Measurements from ENCODE around the gene TSPEAR. TPM values are rescaled to one million over a fixed set of nuclear protein-coding genes. Genes with fewer than 3 reads are reported as not detected.

TSPEAR gene
- total RNA-seq, 2 experiments from 2014 or later: not detected

GRCh38 chr21:44758781-44759627 is 47.6 kb upstream of the TSPEAR start:
- H3K4me3 Mint-ChIP-seq: no peak overlapping the region
- Histone ChIP-seq H3K4me3 (ENCODE audit: low read length) (no peak overlapping the region), H3K9me3 (ENCODE audit: control insufficient read depth in 1 of 2, insufficient read depth in 1 of 2, low read length in 2 of 2) (peaks cover 0 to 12% of the 10 kb centered on the region in 2 experiments), H3K27ac (ENCODE audit: low read depth in 1 of 2, low read length in 2 of 2) (no peak overlapping the region), H3K36me3 (ENCODE audit: insufficient read depth, low read length) (no peaks in the 10 kb centered on the region), H3K4me1 (ENCODE audit: insufficient read depth, low read length) (peaks cover 3% of the 10 kb centered on the region), H3K27me3 (ENCODE audit: control insufficient read depth in 1 of 2, insufficient read depth in 2 of 2, low read length in 2 of 2) (no peaks in the 10 kb centered on the region)
- DNase-seq (no peak), ATAC-seq (ENCODE audit: poor library complexity) (no peak)
- no peaks in the 10 kb centered on the region for H3K36me3 Mint-ChIP-seq (ENCODE audit: low read depth)
- H3K9me3 Mint-ChIP-seq: peaks cover 3% of the 10 kb centered on the region
- intact Hi-C loops (cut with DNase I, micrococcal nuclease): no loop called here
- H3K27me3 Mint-ChIP-seq: no peaks in the 10 kb centered on the region
- TF ChIP-seq CTCF (IDR thresholded peaks at IDR 0.05): no peak
- ChIA-PET CTCF (no interaction called here), POLR2A (no interaction called here)
- no peak overlapping the region for H3K27ac Mint-ChIP-seq
- peaks cover 5% of the 10 kb centered on the region for H3K4me1 Mint-ChIP-seq (ENCODE audit: low read depth)

DNA sequence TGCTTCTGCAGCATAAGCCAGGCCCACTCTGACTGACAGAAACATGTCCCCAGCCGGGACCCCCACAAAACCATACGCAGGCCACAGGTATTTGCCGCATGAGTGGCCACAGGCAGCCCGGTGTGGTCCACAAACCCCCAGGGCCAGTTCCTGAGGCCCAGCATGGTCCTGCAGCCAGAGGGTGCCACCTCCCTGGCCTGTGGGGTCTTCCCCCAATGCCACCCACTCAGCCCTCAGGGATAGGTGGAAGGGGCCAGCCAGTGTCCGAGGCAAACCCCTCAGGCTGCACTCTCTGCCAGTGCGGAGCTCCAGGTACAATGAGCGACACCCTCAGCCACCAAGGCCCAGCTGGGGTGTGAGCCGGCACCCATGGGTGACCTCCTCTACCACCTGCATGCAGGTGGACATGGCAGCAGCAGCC is 46.8 kb upstream of the TSPEAR start:
- ChIA-PET CTCF (no interaction called here), POLR2A (no interaction called here)
- no peak for TF ChIP-seq CTCF (IDR thresholded peaks at IDR 0.05)
- Mint-ChIP-seq H3K9me3 (peaks cover 3% of the 10 kb centered on the region), H3K27me3 (no peaks in the 10 kb centered on the region), H3K4me1 (ENCODE audit: low read depth) (peaks cover 5% of the 10 kb centered on the region), H3K36me3 (ENCODE audit: low read depth) (no peaks in the 10 kb centered on the region), H3K4me3 (no peak overlapping the region), H3K27ac (no peak overlapping the region)
- no peak for DNase-seq
- Histone ChIP-seq H3K9me3 (ENCODE audit: control insufficient read depth in 1 of 2, insufficient read depth in 1 of 2, low read length in 2 of 2) (peaks cover 0 to 12% of the 10 kb centered on the region in 2 experiments), H3K36me3 (ENCODE audit: insufficient read depth, low read length) (no peaks in the 10 kb centered on the region), H3K27ac (ENCODE audit: low read depth in 1 of 2, low read length in 2 of 2) (no peak overlapping the region), H3K4me3 (ENCODE audit: low read length) (no peak overlapping the region), H3K27me3 (ENCODE audit: control insufficient read depth in 1 of 2, insufficient read depth in 2 of 2, low read length in 2 of 2) (no peaks in the 10 kb centered on the region), H3K4me1 (ENCODE audit: insufficient read depth, low read length) (peaks cover 3% of the 10 kb centered on the region)
- no peak for ATAC-seq (ENCODE audit: poor library complexity)
- intact Hi-C loops (cut with DNase I, micrococcal nuclease): no loop called here

- Mint-ChIP-seq H3K27me3 (no peaks in the 10 kb centered on the region), H3K4me1 (ENCODE audit: low read depth) (peaks cover 5% of the 10 kb centered on the region), H3K27ac (no peak overlapping the region), H3K4me3 (no peak overlapping the region), H3K9me3 (peaks cover 3% of the 10 kb centered on the region), H3K36me3 (ENCODE audit: low read depth) (no peaks in the 10 kb centered on the region)
- no peak for TF ChIP-seq CTCF (IDR thresholded peaks at IDR 0.05)
- ATAC-seq (ENCODE audit: poor library complexity) (no peak), DNase-seq (no peak)
- Histone ChIP-seq H3K4me1 (ENCODE audit: insufficient read depth, low read length) (peaks cover 3% of the 10 kb centered on the region), H3K36me3 (ENCODE audit: insufficient read depth, low read length) (no peaks in the 10 kb centered on the region), H3K4me3 (ENCODE audit: low read length) (no peak overlapping the region), H3K27ac (ENCODE audit: low read depth in 1 of 2, low read length in 2 of 2) (no peak overlapping the region), H3K9me3 (ENCODE audit: control insufficient read depth in 1 of 2, insufficient read depth in 1 of 2, low read length in 2 of 2) (peaks cover 0 to 12% of the 10 kb centered on the region in 2 experiments), H3K27me3 (ENCODE audit: control insufficient read depth in 1 of 2, insufficient read depth in 2 of 2, low read length in 2 of 2) (no peaks in the 10 kb centered on the region)
- ChIA-PET CTCF (no interaction called here), POLR2A (no interaction called here)
- intact Hi-C loops (cut with DNase I, micrococcal nuclease): no loop called here
Measured at GRCh38 chr21:44757731-44758130, 46.4 kb upstream of the TSPEAR start.
